Measurements from ENCODE around the gene WRAP73.

The WRAP73 gene

GRCh38 chr1:3688356-3689137 is 38.6 kb upstream of the WRAP73 start:
- TF ChIP-seq CTCF (IDR thresholded peaks at IDR 0.05; ENCODE audit: borderline replicate concordance, insufficient read depth, low read depth, low read length): no peak
- H3K4me3 ChIP-seq (ENCODE audit: low read depth, low read length): no peak overlapping the region

GRCh38 chr1:3687504-3687903 is 37.6 kb upstream of the WRAP73 start:
- no peak for TF ChIP-seq CTCF (IDR thresholded peaks at IDR 0.05; ENCODE audit: borderline replicate concordance, insufficient read depth, low read depth, low read length)
- no peak overlapping the region for H3K4me3 ChIP-seq (ENCODE audit: low read depth, low read length)

- no peak overlapping the region for H3K4me3 ChIP-seq (ENCODE audit: low read depth, low read length)
- no peak for TF ChIP-seq CTCF (IDR thresholded peaks at IDR 0.05; ENCODE audit: borderline replicate concordance, insufficient read depth, low read depth, low read length)
These were observed 36.0 kb upstream of the WRAP73 start for GRCh38 chr1:3685906-3686305.

DNA sequence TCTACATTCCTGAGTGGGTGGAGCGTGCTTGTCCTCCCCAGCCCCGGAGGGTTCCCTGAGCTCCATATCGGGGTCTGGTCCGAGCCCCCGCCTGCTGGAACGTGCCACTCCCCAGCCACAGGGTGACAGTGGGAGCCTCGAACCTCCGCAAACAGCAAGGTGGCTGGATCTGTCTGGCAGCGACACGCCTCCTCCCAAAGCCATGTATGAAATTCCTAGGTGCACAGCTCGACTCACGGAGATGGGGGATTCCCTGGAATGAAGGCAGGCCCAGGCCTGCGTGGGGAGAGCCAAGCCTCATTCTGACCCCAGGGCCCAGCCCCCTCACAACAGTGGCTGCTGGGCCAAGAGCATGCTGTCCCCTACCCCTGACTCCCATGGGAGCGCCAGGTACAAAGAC is 35.3 kb upstream of the WRAP73 start:
- TF ChIP-seq CTCF (IDR thresholded peaks at IDR 0.05; ENCODE audit: borderline replicate concordance, insufficient read depth, low read depth, low read length): no peak
- no peak overlapping the region for H3K4me3 ChIP-seq (ENCODE audit: low read depth, low read length)

DNA sequence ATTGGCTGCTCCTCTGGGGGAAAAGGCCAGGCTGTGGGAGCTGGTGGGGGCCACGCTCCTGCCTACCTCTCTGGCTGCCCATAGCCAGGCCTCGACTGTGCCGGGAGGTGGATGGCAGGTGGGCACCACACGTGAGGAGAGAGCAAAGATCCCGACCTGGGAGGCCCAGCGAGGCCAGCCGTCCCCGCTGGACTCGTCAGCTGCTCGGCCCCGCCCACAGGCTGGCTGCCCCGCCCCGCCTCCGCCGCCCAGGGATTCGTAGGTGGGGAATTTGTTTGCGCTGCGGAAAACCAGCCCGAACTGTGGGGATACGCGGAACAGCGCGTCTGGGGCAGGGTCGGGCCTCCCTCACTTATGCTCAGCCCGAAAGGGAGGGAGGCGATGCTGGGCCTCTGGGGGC is 34.1 kb upstream of the WRAP73 start:
- H3K4me3 ChIP-seq (ENCODE audit: low read depth, low read length): no peak overlapping the region
- TF ChIP-seq CTCF (IDR thresholded peaks at IDR 0.05; ENCODE audit: borderline replicate concordance, insufficient read depth, low read depth, low read length): no peak

- TF ChIP-seq CTCF (IDR thresholded peaks at IDR 0.05; ENCODE audit: borderline replicate concordance, insufficient read depth, low read depth, low read length): no peak
- no peak overlapping the region for H3K4me3 ChIP-seq (ENCODE audit: low read depth, low read length)
These were observed 33.3 kb upstream of the WRAP73 start for GRCh38 chr1:3683197-3683596.

Data from GM12875 (cell line).